Subcutaneous abdominal adipose tissue (tissue), 5 donors: Measurements from ENCODE around the gene PLCB1.

Experiments used
- H3K27ac ChIP-seq: one replicate; pipeline ENCODE4 v1.7.0; 2013; ENCODE audit warnings: low read depth, mild to moderate bottlenecking, inconsistent platforms, low read length, moderate library complexity
- H3K27me3 ChIP-seq, 5 donors: one replicate each; pipeline ENCODE4 v1.7.0; 2013; ENCODE audit warnings: low read length in 5 of 5, inconsistent platforms in 1 of 5; ENCODE audit not compliant: control insufficient read depth in 5 of 5, insufficient read depth in 4 of 5
- H3K36me3 ChIP-seq, 5 donors: one replicate each; pipeline ENCODE4 v1.7.0; 2013; ENCODE audit warnings: low read length in 5 of 5; ENCODE audit not compliant: control insufficient read depth in 5 of 5, insufficient read depth in 5 of 5
- H3K4me1 ChIP-seq, 5 donors: one replicate each; pipeline ENCODE4 v1.7.0; 2013; ENCODE audit warnings: low read length in 5 of 5, mild to moderate bottlenecking in 3 of 5, moderate library complexity in 1 of 5; ENCODE audit not compliant: control insufficient read depth in 5 of 5, insufficient read depth in 5 of 5
- H3K4me3 ChIP-seq, 5 donors: one replicate each; pipeline ENCODE4 v1.7.0; 2013; ENCODE audit warnings: low read length in 5 of 5, low read depth in 1 of 5
- H3K9ac ChIP-seq, 5 donors: one replicate each; pipeline ENCODE4 v1.7.0; 2013; ENCODE audit warnings: low read length in 5 of 5, mild to moderate bottlenecking in 4 of 5, moderate library complexity in 3 of 5
- H3K9me3 ChIP-seq, 5 donors: one replicate each; pipeline ENCODE4 v1.7.0; 2013; ENCODE audit warnings: low read length in 5 of 5; ENCODE audit not compliant: control insufficient read depth in 5 of 5
- donor health status: healthy.
- donor health status: healthy.
- donor health status: healthy.
- donor health status: healthy.
- donor health status: healthy.

Gene PLCB1

DNA sequence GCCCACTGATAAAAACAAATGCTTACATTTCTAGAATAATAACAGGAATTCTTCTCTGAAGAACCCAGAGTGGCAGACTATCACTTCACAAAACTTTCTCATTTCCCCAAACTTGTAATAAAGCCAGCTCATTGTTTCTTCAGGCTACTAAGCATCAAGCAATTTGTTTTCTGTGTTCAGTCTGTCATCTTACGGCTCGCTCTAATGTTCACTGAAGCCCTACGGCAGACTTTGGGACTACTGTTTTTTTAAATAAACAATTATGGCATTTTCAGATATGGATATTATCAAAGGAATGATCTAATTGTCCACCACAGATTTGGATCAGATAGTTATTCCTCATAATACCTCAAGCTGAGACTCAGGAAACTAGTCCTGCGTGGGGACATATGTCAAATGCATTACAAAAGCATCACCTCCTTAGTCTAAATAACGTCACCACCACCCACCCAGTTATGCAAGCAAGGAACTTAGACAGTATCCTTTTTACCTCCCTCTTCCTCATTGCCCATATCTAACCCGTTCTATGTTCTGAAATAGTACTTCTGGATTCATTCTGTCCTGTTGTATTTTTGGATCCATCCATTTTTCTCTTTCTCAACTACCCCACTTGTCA, 415.1 kb downstream of the PLCB1 start:
- no peak overlapping the region for H3K4me3 ChIP-seq
- no peak overlapping the region for H3K9ac ChIP-seq
- no peaks in the 10 kb centered on the region for H3K36me3 ChIP-seq
- peaks cover 0 to 15% (median 0%) of the 10 kb centered on the region in 5 donors for H3K4me1 ChIP-seq
- H3K9me3 ChIP-seq: no peaks in the 10 kb centered on the region
- H3K27me3 ChIP-seq: no peaks in the 10 kb centered on the region
- no peak overlapping the region for H3K27ac ChIP-seq

DNA sequence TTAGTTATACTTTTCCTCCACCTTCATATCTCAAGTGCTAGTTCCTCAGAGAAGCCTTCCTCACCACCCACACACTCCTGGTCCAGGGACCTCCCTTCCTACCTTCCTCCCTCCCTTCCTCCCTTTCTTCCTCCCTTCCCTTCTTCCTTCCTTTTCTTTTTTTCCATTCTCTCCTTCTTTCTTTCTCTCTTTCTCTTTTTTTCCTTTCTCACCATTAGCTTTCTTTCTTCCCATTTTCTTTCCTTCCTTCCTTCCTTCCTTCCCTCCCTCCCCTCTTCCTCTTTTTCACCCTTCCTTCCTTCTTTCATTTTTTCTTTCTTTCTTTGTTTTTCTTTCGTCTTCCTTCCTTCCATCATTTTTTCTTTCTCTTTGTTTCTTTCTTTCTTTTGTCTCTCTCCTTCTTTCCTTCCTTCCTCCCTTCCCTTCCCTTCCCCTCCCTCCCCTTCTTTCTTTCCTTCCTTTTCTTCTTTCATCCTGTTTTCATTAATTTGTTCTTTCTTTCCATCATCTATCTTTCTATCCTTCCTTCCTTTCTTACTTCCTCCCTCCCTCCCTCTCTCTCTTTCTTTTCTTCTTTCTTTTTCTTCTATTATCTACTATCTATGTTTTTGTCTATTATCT, 416.0 kb downstream of the PLCB1 start:
- Histone ChIP-seq H3K27ac (no peak overlapping the region), H3K4me3 (no peak overlapping the region), H3K4me1 (peaks cover 0 to 15% (median 0%) of the 10 kb centered on the region in 5 donors), H3K9me3 (no peaks in the 10 kb centered on the region), H3K27me3 (no peaks in the 10 kb centered on the region), H3K36me3 (no peaks in the 10 kb centered on the region), H3K9ac (no peak overlapping the region)

DNA sequence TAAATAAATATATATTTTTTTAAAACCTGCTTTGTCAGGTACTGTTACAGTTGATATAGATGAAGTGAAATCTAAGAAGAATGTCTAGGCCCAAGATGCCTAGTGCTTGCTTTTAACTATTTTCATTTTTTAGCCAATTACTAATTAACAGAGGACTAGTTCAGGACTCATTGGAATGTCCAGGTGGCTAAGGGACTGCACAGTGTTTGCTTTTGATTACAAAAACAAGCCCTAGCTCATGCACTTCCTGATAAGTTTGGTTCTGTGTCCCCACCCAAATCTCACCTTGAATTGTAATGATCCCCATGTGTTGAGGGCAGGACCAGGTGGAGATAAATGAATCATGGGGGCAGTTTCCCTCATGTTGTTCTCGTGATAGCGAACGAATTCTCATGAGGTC, 417.1 kb downstream of the PLCB1 start:
- no peak overlapping the region for H3K9ac ChIP-seq
- H3K27me3 ChIP-seq: no peaks in the 10 kb centered on the region
- H3K4me1 ChIP-seq: peaks cover 0 to 15% (median 0%) of the 10 kb centered on the region in 5 donors
- H3K9me3 ChIP-seq: no peaks in the 10 kb centered on the region
- H3K36me3 ChIP-seq: no peaks in the 10 kb centered on the region
- no peak overlapping the region for H3K4me3 ChIP-seq
- H3K27ac ChIP-seq: no peak overlapping the region

DNA sequence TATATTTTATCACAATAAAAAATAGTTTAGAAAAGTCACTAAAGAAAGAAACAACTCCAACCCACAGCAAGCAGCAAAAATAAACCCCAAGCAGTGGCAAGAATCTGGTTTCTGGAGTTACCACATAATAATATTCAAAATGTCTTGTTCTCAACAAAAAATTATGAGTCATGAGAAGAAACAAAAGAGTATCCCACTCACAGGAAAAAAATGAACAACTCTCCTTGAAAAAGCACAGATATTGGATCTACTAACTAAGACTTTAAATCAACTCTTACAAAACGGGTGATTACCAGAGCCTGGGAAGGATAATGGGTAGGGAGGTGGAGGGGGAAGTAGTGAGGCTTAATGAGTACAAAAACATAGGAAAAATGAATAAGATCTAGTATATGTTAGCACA, 425.6 kb downstream of the PLCB1 start:
- Histone ChIP-seq H3K9me3 (peaks cover 0 to 11% (median 2%) of the 10 kb centered on the region in 5 donors), H3K27ac (no peak overlapping the region), H3K27me3 (no peaks in the 10 kb centered on the region), H3K4me1 (no peaks in the 10 kb centered on the region), H3K9ac (no peak overlapping the region), H3K4me3 (no peak overlapping the region), H3K36me3 (no peaks in the 10 kb centered on the region)

DNA sequence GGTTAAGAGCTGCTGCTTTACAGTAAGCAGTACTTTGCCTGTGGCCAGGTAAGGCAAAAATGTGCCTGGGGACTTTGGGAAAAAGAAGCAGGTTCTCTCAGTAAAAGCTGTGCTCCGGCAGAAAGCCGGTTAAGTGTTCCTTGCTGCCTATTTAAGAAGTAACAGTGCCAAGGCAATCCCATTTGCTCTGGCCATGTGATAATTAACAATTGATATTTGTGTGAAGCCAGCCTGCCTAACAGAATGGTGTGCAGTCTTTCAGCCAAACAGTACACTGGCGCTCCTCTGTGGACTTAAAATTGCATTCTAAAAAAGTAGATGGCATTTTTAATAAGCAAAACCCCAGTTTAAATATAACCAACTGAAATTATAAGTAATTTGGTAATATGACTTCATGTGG, 430.3 kb downstream of the PLCB1 start:
- Histone ChIP-seq H3K27me3 (no peaks in the 10 kb centered on the region), H3K9me3 (peaks cover 0 to 4% (median 0%) of the 10 kb centered on the region in 5 donors), H3K36me3 (no peaks in the 10 kb centered on the region), H3K4me3 (no peak overlapping the region), H3K27ac (no peak overlapping the region), H3K9ac (no peak overlapping the region), H3K4me1 (no peaks in the 10 kb centered on the region)

DNA sequence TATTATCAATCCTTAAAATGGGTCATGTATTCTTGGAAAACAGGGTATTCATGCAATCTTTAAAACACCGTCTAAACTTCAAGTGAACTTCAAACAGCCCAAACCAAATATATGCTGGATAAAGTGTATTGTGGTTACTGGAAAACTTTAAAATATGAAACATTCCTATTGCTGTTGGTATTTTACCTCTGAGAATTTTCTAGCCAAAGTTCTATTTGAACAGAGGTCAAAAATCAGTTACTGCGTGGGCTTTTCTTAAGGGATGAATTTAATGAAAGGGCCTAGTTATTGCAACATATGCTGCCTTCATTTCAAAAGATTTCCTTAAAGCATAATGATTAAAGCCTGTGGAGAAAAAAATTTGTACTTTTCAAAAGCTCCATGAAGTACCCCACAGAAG, 436.0 kb downstream of the PLCB1 start:
- Histone ChIP-seq H3K9ac (no peak overlapping the region), H3K27ac (peak overlapping the region; percentile 55), H3K27me3 (no peaks in the 10 kb centered on the region), H3K4me3 (no peak overlapping the region), H3K36me3 (no peaks in the 10 kb centered on the region), H3K4me1 (peaks cover 0 to 11% (median 6%) of the 10 kb centered on the region in 5 donors), H3K9me3 (no peaks in the 10 kb centered on the region)

DNA sequence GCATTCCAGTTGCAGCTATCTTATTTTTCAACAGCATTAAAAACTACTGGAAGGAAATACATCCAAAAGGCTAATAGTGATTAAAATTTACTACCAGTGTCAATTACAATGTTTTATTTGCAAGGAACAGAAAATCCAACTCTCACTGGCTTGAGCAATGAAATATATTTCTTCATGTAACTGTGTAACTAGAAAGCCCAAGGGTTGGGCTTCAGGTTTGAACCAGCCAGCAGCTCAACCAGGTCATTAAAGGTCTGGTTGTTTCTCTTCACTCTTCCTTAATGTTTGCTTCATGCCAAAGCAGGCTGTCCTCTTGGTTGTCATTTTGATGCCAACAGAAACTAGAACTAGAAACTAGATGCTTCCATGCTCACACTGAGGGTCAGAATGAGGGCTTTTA, 437.7 kb downstream of the PLCB1 start:
- no peak overlapping the region for H3K27ac ChIP-seq
- H3K36me3 ChIP-seq: no peaks in the 10 kb centered on the region
- H3K9me3 ChIP-seq: no peaks in the 10 kb centered on the region
- no peak overlapping the region for H3K9ac ChIP-seq
- H3K27me3 ChIP-seq: no peaks in the 10 kb centered on the region
- peaks cover 0 to 11% (median 6%) of the 10 kb centered on the region in 5 donors for H3K4me1 ChIP-seq
- H3K4me3 ChIP-seq: no peak overlapping the region

DNA sequence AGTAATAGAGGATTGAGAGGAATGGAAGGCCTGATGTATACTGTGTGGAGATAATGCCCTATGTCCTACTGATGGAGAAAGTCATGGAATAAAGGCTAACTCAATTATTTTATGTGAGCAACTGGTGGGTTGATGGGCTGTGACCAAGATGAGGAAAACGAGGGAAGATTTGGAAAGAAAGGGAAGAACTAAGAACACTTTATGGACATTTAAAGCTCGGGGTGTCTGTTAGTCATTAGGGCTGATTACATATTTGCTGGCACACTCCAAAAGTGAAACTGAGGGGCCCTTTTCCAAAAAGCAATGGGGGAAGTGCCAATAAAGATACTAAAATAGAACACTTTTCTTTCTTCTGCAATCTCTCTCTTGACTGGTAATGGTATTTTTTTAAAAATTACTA, 439.5 kb downstream of the PLCB1 start:
- no peaks in the 10 kb centered on the region for H3K36me3 ChIP-seq
- H3K4me1 ChIP-seq: peaks cover 0 to 11% (median 6%) of the 10 kb centered on the region in 5 donors
- H3K4me3 ChIP-seq: no peak overlapping the region
- no peak overlapping the region for H3K27ac ChIP-seq
- no peak overlapping the region for H3K9ac ChIP-seq
- H3K9me3 ChIP-seq: no peaks in the 10 kb centered on the region
- no peaks in the 10 kb centered on the region for H3K27me3 ChIP-seq

DNA sequence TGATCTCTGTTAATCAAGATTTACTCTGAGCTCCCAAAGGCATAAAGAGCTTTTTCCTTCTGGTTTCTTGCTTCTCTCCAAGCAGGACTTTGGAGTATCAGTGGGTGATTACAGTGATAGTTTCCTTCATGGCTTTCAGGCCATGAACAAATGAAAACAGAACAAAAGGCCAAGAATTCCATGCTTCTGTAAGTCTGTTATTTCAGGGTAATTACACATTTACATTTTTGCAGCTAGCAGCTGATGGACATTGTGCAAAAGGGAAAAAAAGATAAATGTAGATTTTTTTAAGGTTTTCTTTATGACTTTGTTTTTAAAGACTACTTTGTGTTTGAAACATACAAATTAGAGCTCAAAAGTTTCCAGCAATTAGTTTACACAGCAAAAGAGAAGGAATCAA, 441.6 kb downstream of the PLCB1 start:
- H3K4me1 ChIP-seq: peaks cover 0 to 5% (median 3%) of the 10 kb centered on the region in 5 donors

DNA sequence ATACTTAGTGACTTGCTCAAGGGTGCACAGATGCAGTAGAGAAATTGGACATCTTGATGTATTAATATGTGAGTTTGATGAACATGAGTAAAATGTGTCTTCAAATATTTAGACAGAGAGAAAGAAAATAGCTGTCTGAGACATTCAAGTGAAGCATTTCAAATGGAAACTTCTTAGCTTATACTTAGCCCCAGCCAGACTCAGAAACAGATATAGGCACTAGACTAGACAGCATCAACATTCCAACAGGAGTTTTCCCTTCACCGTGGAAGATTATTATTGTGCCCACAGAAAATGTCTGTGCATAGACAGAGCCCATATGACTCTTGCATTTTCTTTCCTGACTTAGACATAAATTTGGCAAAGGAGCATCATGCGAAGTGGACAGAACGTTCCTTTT, 443.0 kb downstream of the PLCB1 start:
- Histone ChIP-seq H3K27me3 (no peaks in the 10 kb centered on the region), H3K4me1 (peaks cover 0 to 4% (median 0%) of the 10 kb centered on the region in 5 donors), H3K4me3 (no peak overlapping the region), H3K9ac (no peak overlapping the region), H3K27ac (no peak overlapping the region), H3K9me3 (no peaks in the 10 kb centered on the region), H3K36me3 (no peaks in the 10 kb centered on the region)

More for the DNA sequence above, 441.6 kb downstream of the PLCB1 start:
- no peak overlapping the region for H3K4me3 ChIP-seq
- no peak overlapping the region for H3K9ac ChIP-seq
- H3K27me3 ChIP-seq: no peaks in the 10 kb centered on the region
- no peak overlapping the region for H3K27ac ChIP-seq
- no peaks in the 10 kb centered on the region for H3K36me3 ChIP-seq
- no peaks in the 10 kb centered on the region for H3K9me3 ChIP-seq
